ENCODE results near the gene ALS2.
"Not testable (repeated sequence)": the region's sequence is repeated elsewhere in the genome, so short reads cannot be mapped to it uniquely, and the experiment has no call there.

ALS2 gene

GRCh38 chr2:201674794-201675193 lies 105.9 kb downstream of the ALS2 start:
- no peak for DNase-seq (ENCODE audit: low read depth)

GRCh38 chr2:201674298-201674697 lies 106.4 kb downstream of the ALS2 start:
- DNase-seq (ENCODE audit: low read depth) = no peak

GRCh38 chr2:201673546-201673945 lies 107.2 kb downstream of the ALS2 start:
- DNase-seq (ENCODE audit: low read depth) = no peak

GRCh38 chr2:201671205-201671604 lies 109.5 kb downstream of the ALS2 start:
- not testable (repeated sequence) for DNase-seq (ENCODE audit: low read depth)

GRCh38 chr2:201669865-201670264 lies 110.9 kb downstream of the ALS2 start:
- no peak for DNase-seq (ENCODE audit: low read depth)

GRCh38 chr2:201668402-201668910 lies 112.3 kb downstream of the ALS2 start:
- no peak for DNase-seq (ENCODE audit: low read depth)

- DNase-seq (ENCODE audit: low read depth) = no peak
Measured at GRCh38 chr2:201664334-201664733, 116.4 kb downstream of the ALS2 start.

- DNase-seq (ENCODE audit: low read depth) = no peak
Measured at GRCh38 chr2:201661366-201661765, 119.4 kb downstream of the ALS2 start.

GRCh38 chr2:201660293-201660895 lies 120.3 kb downstream of the ALS2 start:
- no peak for DNase-seq (ENCODE audit: low read depth)

- DNase-seq (ENCODE audit: low read depth) = no peak
Measured at GRCh38 chr2:201656740-201657139, 124.0 kb downstream of the ALS2 start.

- no peak for DNase-seq (ENCODE audit: low read depth)
Measured at GRCh38 chr2:201656102-201656501, 124.6 kb downstream of the ALS2 start.

GRCh38 chr2:201654616-201655384 lies 125.9 kb downstream of the ALS2 start:
- no peak for DNase-seq (ENCODE audit: low read depth)

- DNase-seq (ENCODE audit: low read depth) = no peak
Measured at GRCh38 chr2:201653221-201653620, 127.5 kb downstream of the ALS2 start.
